Measurements from ENCODE around the gene LIMS2. TPM values are rescaled to one million over a fixed set of nuclear protein-coding genes. Genes with fewer than 3 reads are reported as not detected.

The LIMS2 gene
- total RNA-seq, 6 donors from 2014 or later = 33.6 to 169 (median 109) TPM

- 86 to 88% methylated on average over 8 to 15 of the region's 15 CpGs for WGBS, 2 donors
- H3K4me1 ChIP-seq = peaks cover 48 to 63% (median 58%) of the 10 kb centered on the region in 4 donors
- H3K4me3 ChIP-seq = no peak overlapping the region
- no peaks in the 10 kb centered on the region for H3K9me3 ChIP-seq
- peaks cover 0 to 69% (median 14%) of the 10 kb centered on the region in 4 donors for H3K36me3 ChIP-seq
- H3K27ac ChIP-seq = peak overlapping the region; percentile 84 to 96 (median 85)
- DNase-seq = peak in 1 of 2 donors; percentile 71
- no peaks in the 10 kb centered on the region for H3K27me3 ChIP-seq
- ATAC-seq (ENCODE audit: low FRiP score in 2 of 2) = no peak
- TF ChIP-seq POLR2AphosphoS5 (IDR thresholded peaks at IDR 0.05) = no peak
- TF ChIP-seq EP300 (IDR thresholded peaks at IDR 0.05) = no peak
Observed at GRCh38 chr2:127656569-127657231, 18.6 kb downstream of the LIMS2 start.

- no peak for TF ChIP-seq POLR2AphosphoS5 (IDR thresholded peaks at IDR 0.05)
- TF ChIP-seq EP300 (IDR thresholded peaks at IDR 0.05) = no peak
- no peak for TF ChIP-seq CTCF (IDR thresholded peaks at IDR 0.05)
- no peak for TF ChIP-seq POLR2A (IDR thresholded peaks at IDR 0.05)
- DNase-seq (peak in 1 of 2 donors; percentile 43), ATAC-seq (ENCODE audit: low FRiP score in 2 of 2) (no peak)
- no peaks in the 10 kb centered on the region for H3K9me3 ChIP-seq
- peaks cover 0 to 70% (median 14%) of the 10 kb centered on the region in 4 donors for H3K36me3 ChIP-seq
- H3K27me3 ChIP-seq = no peaks in the 10 kb centered on the region
- WGBS, 2 donors = 71 to 80% methylated on average over 12 to 16 of the region's 16 CpGs
- peaks cover 36 to 57% (median 52%) of the 10 kb centered on the region in 4 donors for H3K4me1 ChIP-seq
- H3K27ac ChIP-seq = peak overlapping the region; percentile 25 to 96 (median 80)
- no peak overlapping the region for H3K4me3 ChIP-seq
Observed at GRCh38 chr2:127655209-127656073, 19.9 kb downstream of the LIMS2 start.

- H3K9me3 ChIP-seq = no peaks in the 10 kb centered on the region
- DNase-seq (peak in 1 of 2 donors; percentile 49), ATAC-seq (ENCODE audit: low FRiP score in 2 of 2) (no peak)
- no peaks in the 10 kb centered on the region for H3K27me3 ChIP-seq
- WGBS, 2 donors = 87 to 91% methylated on average over 7 to 8 of the region's 8 CpGs
- H3K36me3 ChIP-seq = peaks cover 0 to 69% (median 14%) of the 10 kb centered on the region in 4 donors
- TF ChIP-seq POLR2A (IDR thresholded peaks at IDR 0.05) = no peak
- no peak for TF ChIP-seq POLR2AphosphoS5 (IDR thresholded peaks at IDR 0.05)
- TF ChIP-seq EP300 (IDR thresholded peaks at IDR 0.05) = no peak
- no peak for TF ChIP-seq CTCF (IDR thresholded peaks at IDR 0.05)
- peaks cover 33 to 58% (median 53%) of the 10 kb centered on the region in 4 donors for H3K4me1 ChIP-seq
- peak overlapping the region; percentile 25 to 96 (median 80) for H3K27ac ChIP-seq
- no peak overlapping the region for H3K4me3 ChIP-seq
Observed at GRCh38 chr2:127654838-127655175, 20.5 kb downstream of the LIMS2 start.

- TF ChIP-seq POLR2A (IDR thresholded peaks at IDR 0.05) = no peak
- no peak for TF ChIP-seq CTCF (IDR thresholded peaks at IDR 0.05)
- TF ChIP-seq POLR2AphosphoS5 (IDR thresholded peaks at IDR 0.05) = no peak
- no peak for TF ChIP-seq EP300 (IDR thresholded peaks at IDR 0.05)
- Histone ChIP-seq H3K27me3 (no peaks in the 10 kb centered on the region), H3K36me3 (peaks cover 0 to 69% (median 14%) of the 10 kb centered on the region in 4 donors), H3K4me1 (peaks cover 38 to 61% (median 55%) of the 10 kb centered on the region in 4 donors), H3K4me3 (no peak overlapping the region), H3K27ac (peak overlapping the region; percentile 25 to 96 (median 80)), H3K9me3 (no peaks in the 10 kb centered on the region)
- DNase-seq = peak in 1 of 2 donors; percentile 64
- 90 to 95% methylated on average over 12 to 19 of the region's 24 CpGs for WGBS, 2 donors
- no peak for ATAC-seq (ENCODE audit: low FRiP score in 2 of 2)
Observed at GRCh38 chr2:127654084-127654837, 21.1 kb downstream of the LIMS2 start.

Data from upper lobe of left lung (tissue), 6 donors.